ENCODE data around the gene METAP1D.

METAP1D gene

GRCh38 chr2:172012677-172013391, 13.1 kb downstream of the METAP1D start:
- no peak for TF ChIP-seq CTCF (IDR thresholded peaks at IDR 0.05; ENCODE audit: low read depth, low read length)
- H3K4me3 ChIP-seq (ENCODE audit: low read depth, low read length): no peak overlapping the region

GRCh38 chr2:172013396-172013795, 13.6 kb downstream of the METAP1D start:
- TF ChIP-seq CTCF (IDR thresholded peaks at IDR 0.05; ENCODE audit: low read depth, low read length): no peak
- H3K4me3 ChIP-seq (ENCODE audit: low read depth, low read length): no peak overlapping the region

- TF ChIP-seq CTCF (IDR thresholded peaks at IDR 0.05; ENCODE audit: low read depth, low read length): no peak
- H3K4me3 ChIP-seq (ENCODE audit: low read depth, low read length): no peak overlapping the region
Observed at GRCh38 chr2:172021074-172021931, 21.6 kb downstream of the METAP1D start.

GRCh38 chr2:172021955-172022354, 22.2 kb downstream of the METAP1D start:
- no peak for TF ChIP-seq CTCF (IDR thresholded peaks at IDR 0.05; ENCODE audit: low read depth, low read length)
- no peak overlapping the region for H3K4me3 ChIP-seq (ENCODE audit: low read depth, low read length)

GRCh38 chr2:172031536-172031935, 31.8 kb downstream of the METAP1D start:
- no peak for TF ChIP-seq CTCF (IDR thresholded peaks at IDR 0.05; ENCODE audit: low read depth, low read length)

GRCh38 chr2:172038121-172038520, 38.4 kb downstream of the METAP1D start:
- no peak overlapping the region for H3K4me3 ChIP-seq (ENCODE audit: low read depth, low read length)
- no peak for TF ChIP-seq CTCF (IDR thresholded peaks at IDR 0.05; ENCODE audit: low read depth, low read length)

More at GRCh38 chr2:172031536-172031935, 31.8 kb downstream of the METAP1D start:
- H3K4me3 ChIP-seq (ENCODE audit: low read depth, low read length): no peak overlapping the region

GRCh38 chr2:172038604-172039003, 38.9 kb downstream of the METAP1D start:
- no peak for TF ChIP-seq CTCF (IDR thresholded peaks at IDR 0.05; ENCODE audit: low read depth, low read length)
- H3K4me3 ChIP-seq (ENCODE audit: low read depth, low read length): no peak overlapping the region
